ENCODE measurements around the gene SCLY. TPM values are rescaled to one million over a fixed set of nuclear protein-coding genes. Genes with fewer than 3 reads are reported as not detected.

SCLY gene
- total RNA-seq, 1 experiment from 2014 or later = 20.5 TPM

GRCh38 chr2:238098901-238099713 is 38.3 kb downstream of the SCLY start:
- no peak overlapping the region for H3K4me3 ChIP-seq (ENCODE audit: low read length)
- DNase-seq = no peak
- no peak overlapping the region for H2AFZ ChIP-seq (ENCODE audit: low read length)
- no peaks in the 10 kb centered on the region for H3K27me3 ChIP-seq (ENCODE audit: low read length)
- no peaks in the 10 kb centered on the region for H3K79me2 ChIP-seq (ENCODE audit: low read length)
- H3K9me3 ChIP-seq (ENCODE audit: low read length) = no peaks in the 10 kb centered on the region
- no peaks in the 10 kb centered on the region for H4K20me1 ChIP-seq (ENCODE audit: insufficient read depth, low read depth, low read length)
- no peak overlapping the region for H3K9ac ChIP-seq (ENCODE audit: low read length)
- no peaks in the 10 kb centered on the region; the same call in 1 of the 2 replicates for H3K36me3 ChIP-seq (ENCODE audit: insufficient read depth, low read length)
- H3K9me2 ChIP-seq (replicated peaks; ENCODE audit: insufficient read depth, low read length) = no peaks in the 10 kb centered on the region
- H3K4me2 ChIP-seq (ENCODE audit: low read depth, low read length, poor library complexity, severe bottlenecking) = peak overlapping the region; percentile 29
- no peak overlapping the region for H3K27ac ChIP-seq (ENCODE audit: low read length)
- peaks cover 12% of the 10 kb centered on the region for H3K4me1 ChIP-seq (ENCODE audit: low read length)

GRCh38 chr2:238099714-238100048 is 38.9 kb downstream of the SCLY start:
- Histone ChIP-seq H3K9ac (ENCODE audit: low read length) (no peak overlapping the region), H3K4me1 (ENCODE audit: low read length) (peaks cover 12% of the 10 kb centered on the region), H3K27me3 (ENCODE audit: low read length) (no peaks in the 10 kb centered on the region), H3K4me3 (ENCODE audit: low read length) (no peak overlapping the region), H3K36me3 (ENCODE audit: insufficient read depth, low read length) (no peaks in the 10 kb centered on the region; the same call in 1 of the 2 replicates), H3K27ac (ENCODE audit: low read length) (no peak overlapping the region), H3K4me2 (ENCODE audit: low read depth, low read length, poor library complexity, severe bottlenecking) (no peak overlapping the region), H3K9me3 (ENCODE audit: low read length) (no peaks in the 10 kb centered on the region), H3K9me2 (replicated peaks; ENCODE audit: insufficient read depth, low read length) (no peaks in the 10 kb centered on the region), H2AFZ (ENCODE audit: low read length) (no peak overlapping the region), H4K20me1 (ENCODE audit: insufficient read depth, low read depth, low read length) (no peaks in the 10 kb centered on the region), H3K79me2 (ENCODE audit: low read length) (no peaks in the 10 kb centered on the region)
- no peak for DNase-seq

- no peak within 1 kb of the TSS for H3K9ac ChIP-seq (ENCODE audit: low read length)
- H3K79me2 ChIP-seq (ENCODE audit: low read length) = no peaks in the 10 kb centered on the region
- H3K9me3 ChIP-seq (ENCODE audit: low read length) = no peaks in the 10 kb centered on the region
- no peaks in the 10 kb centered on the region for H3K9me2 ChIP-seq (replicated peaks; ENCODE audit: insufficient read depth, low read length)
- no peak within 1 kb of the TSS for H2AFZ ChIP-seq (ENCODE audit: low read length)
- H3K36me3 ChIP-seq (ENCODE audit: insufficient read depth, low read length) = no peaks in the 10 kb centered on the region; the same call in 1 of the 2 replicates
- H4K20me1 ChIP-seq (ENCODE audit: insufficient read depth, low read depth, low read length) = no peaks in the 10 kb centered on the region
- DNase-seq = no peak
- no peak within 1 kb of the TSS for H3K27ac ChIP-seq (ENCODE audit: low read length)
- no peak within 1 kb of the TSS for H3K4me3 ChIP-seq (ENCODE audit: low read length)
- peak within 1 kb of the TSS; percentile 29 for H3K4me2 ChIP-seq (ENCODE audit: low read depth, low read length, poor library complexity, severe bottlenecking)
- peaks cover 12% of the 10 kb centered on the region for H3K4me1 ChIP-seq (ENCODE audit: low read length)
- no peaks in the 10 kb centered on the region for H3K27me3 ChIP-seq (ENCODE audit: low read length)
Measured at GRCh38 chr2:238100049-238100820, 39.4 kb downstream of the SCLY start, which contains the start of gene ESPNL. TSS of gene ESPNL (plus strand) at chr2:238100340. CDS start at chr2:238100420, 80 bp downstream.

GRCh38 chr2:238100821-238101771 is 40.3 kb downstream of the SCLY start:
- no peak overlapping the region for H3K4me2 ChIP-seq (ENCODE audit: low read depth, low read length, poor library complexity, severe bottlenecking)
- H3K4me3 ChIP-seq (ENCODE audit: low read length) = no peak overlapping the region
- H4K20me1 ChIP-seq (ENCODE audit: insufficient read depth, low read depth, low read length) = no peaks in the 10 kb centered on the region
- H3K27me3 ChIP-seq (ENCODE audit: low read length) = no peaks in the 10 kb centered on the region
- peaks cover 13% of the 10 kb centered on the region for H3K4me1 ChIP-seq (ENCODE audit: low read length)
- no peak overlapping the region for H3K9ac ChIP-seq (ENCODE audit: low read length)
- H3K9me3 ChIP-seq (ENCODE audit: low read length) = no peaks in the 10 kb centered on the region
- no peak overlapping the region for H3K27ac ChIP-seq (ENCODE audit: low read length)
- H3K79me2 ChIP-seq (ENCODE audit: low read length) = no peaks in the 10 kb centered on the region
- DNase-seq = no peak
- no peaks in the 10 kb centered on the region for H3K9me2 ChIP-seq (replicated peaks; ENCODE audit: insufficient read depth, low read length)
- H3K36me3 ChIP-seq (ENCODE audit: insufficient read depth, low read length) = no peaks in the 10 kb centered on the region
- no peak overlapping the region for H2AFZ ChIP-seq (ENCODE audit: low read length)

GRCh38 chr2:238101891-238102841 is 41.4 kb downstream of the SCLY start:
- H3K79me2 ChIP-seq (ENCODE audit: low read length) = no peaks in the 10 kb centered on the region
- no peak overlapping the region for H2AFZ ChIP-seq (ENCODE audit: low read length)
- H3K27ac ChIP-seq (ENCODE audit: low read length) = no peak overlapping the region
- H3K27me3 ChIP-seq (ENCODE audit: low read length) = no peaks in the 10 kb centered on the region
- H3K9me3 ChIP-seq (ENCODE audit: low read length) = no peaks in the 10 kb centered on the region
- no peaks in the 10 kb centered on the region for H3K36me3 ChIP-seq (ENCODE audit: insufficient read depth, low read length)
- no peaks in the 10 kb centered on the region for H4K20me1 ChIP-seq (ENCODE audit: insufficient read depth, low read depth, low read length)
- no peak overlapping the region for H3K4me3 ChIP-seq (ENCODE audit: low read length)
- H3K4me1 ChIP-seq (ENCODE audit: low read length) = peaks cover 23% of the 10 kb centered on the region
- H3K9ac ChIP-seq (ENCODE audit: low read length) = no peak overlapping the region
- no peak overlapping the region for H3K4me2 ChIP-seq (ENCODE audit: low read depth, low read length, poor library complexity, severe bottlenecking)
- no peaks in the 10 kb centered on the region for H3K9me2 ChIP-seq (replicated peaks; ENCODE audit: insufficient read depth, low read length)
- no peak for DNase-seq

GRCh38 chr2:238102865-238103264 is 42.1 kb downstream of the SCLY start:
- Histone ChIP-seq H3K9ac (ENCODE audit: low read length) (no peak overlapping the region), H3K27me3 (ENCODE audit: low read length) (no peaks in the 10 kb centered on the region), H3K4me3 (ENCODE audit: low read length) (no peak overlapping the region), H3K79me2 (ENCODE audit: low read length) (no peaks in the 10 kb centered on the region), H4K20me1 (ENCODE audit: insufficient read depth, low read depth, low read length) (no peaks in the 10 kb centered on the region), H2AFZ (ENCODE audit: low read length) (no peak overlapping the region), H3K4me1 (ENCODE audit: low read length) (peaks cover 30% of the 10 kb centered on the region), H3K27ac (ENCODE audit: low read length) (no peak overlapping the region), H3K4me2 (ENCODE audit: low read depth, low read length, poor library complexity, severe bottlenecking) (no peak overlapping the region), H3K9me2 (replicated peaks; ENCODE audit: insufficient read depth, low read length) (no peaks in the 10 kb centered on the region), H3K36me3 (ENCODE audit: insufficient read depth, low read length) (no peaks in the 10 kb centered on the region), H3K9me3 (ENCODE audit: low read length) (no peaks in the 10 kb centered on the region)
- DNase-seq = no peak

GRCh38 chr2:238103465-238104225 is 42.8 kb downstream of the SCLY start:
- no peaks in the 10 kb centered on the region for H4K20me1 ChIP-seq (ENCODE audit: insufficient read depth, low read depth, low read length)
- no peaks in the 10 kb centered on the region for H3K9me3 ChIP-seq (ENCODE audit: low read length)
- H3K79me2 ChIP-seq (ENCODE audit: low read length) = no peaks in the 10 kb centered on the region
- H3K9ac ChIP-seq (ENCODE audit: low read length) = no peak overlapping the region
- H3K4me3 ChIP-seq (ENCODE audit: low read length) = no peak overlapping the region
- H3K4me2 ChIP-seq (ENCODE audit: low read depth, low read length, poor library complexity, severe bottlenecking) = no peak overlapping the region
- no peak for DNase-seq
- H3K9me2 ChIP-seq (replicated peaks; ENCODE audit: insufficient read depth, low read length) = no peaks in the 10 kb centered on the region
- H3K27ac ChIP-seq (ENCODE audit: low read length) = no peak overlapping the region
- no peak overlapping the region for H2AFZ ChIP-seq (ENCODE audit: low read length)
- H3K36me3 ChIP-seq (ENCODE audit: insufficient read depth, low read length) = no peaks in the 10 kb centered on the region
- peaks cover 37% of the 10 kb centered on the region for H3K4me1 ChIP-seq (ENCODE audit: low read length)
- no peaks in the 10 kb centered on the region for H3K27me3 ChIP-seq (ENCODE audit: low read length)

Data from Karpas-422 (cell line).